ENCODE data around the gene ITSN2. TPM values are rescaled to one million over a fixed set of nuclear protein-coding genes. Genes with fewer than 3 reads are reported as not detected.

ITSN2 gene
- total and polyA plus RNA-seq, 2 of the 8 experiments (the other 6 are each of a cell fraction or from before 2014, with no cell fraction given): 9.3 to 17.0 TPM

DNA sequence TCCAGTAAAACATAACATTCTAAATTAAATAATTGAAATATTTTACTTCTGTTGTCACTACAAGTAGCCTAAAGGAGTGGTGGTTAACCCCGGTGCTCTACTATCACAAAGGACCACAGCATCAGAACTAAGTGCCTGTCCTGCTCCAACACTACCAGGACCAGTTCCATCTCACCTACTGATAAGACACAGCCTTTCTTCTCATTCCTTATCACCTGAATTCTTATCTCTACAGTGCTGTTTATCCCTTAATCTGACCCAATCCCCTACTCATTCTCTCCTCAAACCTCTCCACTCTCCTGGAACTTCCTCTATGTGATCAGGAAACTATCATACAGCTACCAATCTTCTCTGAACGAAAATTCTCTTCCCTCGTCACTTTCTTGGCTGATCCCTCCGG, 80.2 kb downstream of the ITSN2 start:
- H3K4ac ChIP-seq (replicated peaks; ENCODE audit: insufficient read length, low read depth, low read length): no peak overlapping the region
- no peak overlapping the region for H2BK15ac ChIP-seq (ENCODE audit: low read length)
- no peak overlapping the region for H4K5ac ChIP-seq (ENCODE audit: insufficient read length, low read depth, low read length)
- H3K27me3 ChIP-seq (replicated peaks in 1 of 4; ENCODE audit: control insufficient read depth in 3 of 4, extremely low read depth in 1 of 4, insufficient read depth in 3 of 4, low read length in 3 of 4): no peaks in the 10 kb centered on the region
- H3K4me3 ChIP-seq (ENCODE audit: extremely low read depth in 1 of 4, insufficient read depth in 2 of 4, low read depth in 3 of 4, low read length in 4 of 4): no peak overlapping the region
- H3K9me3 ChIP-seq (ENCODE audit: insufficient read depth in 2 of 2, low read depth in 1 of 2, low read length in 1 of 2): no peaks in the 10 kb centered on the region
- no peak overlapping the region for H2AFZ ChIP-seq (ENCODE audit: low read length)
- H3K18ac ChIP-seq (ENCODE audit: extremely low read depth, low read length): no peak overlapping the region
- H4K8ac ChIP-seq (ENCODE audit: extremely low read depth, insufficient read depth, low read length): no peak overlapping the region
- no peak overlapping the region for H2BK20ac ChIP-seq (ENCODE audit: low read length)
- no peak overlapping the region for H3K14ac ChIP-seq (ENCODE audit: insufficient read length)
- 95% methylated on average over 4 of the region's 4 CpGs; no CpG with 5 or more reads in 1 of the 2 experiments for WGBS, 2 experiments (ENCODE audit: extremely low coverage in 1 of 2, insufficient coverage in 1 of 2, insufficient read length in 1 of 2, insufficient replicate concordance in 2 of 2, low coverage in 1 of 2, low lambda C conversion rate in 2 of 2, missing lambda C conversion rate in 1 of 2)
- no peak overlapping the region for H3K27ac ChIP-seq (ENCODE audit: low read depth, low read length)
- ChIA-PET POLR2A (ENCODE audit: partially characterized antibody) (no interaction called here), CTCF (ENCODE audit: partially characterized antibody) (no interaction called here)
- H2AK5ac ChIP-seq (ENCODE audit: low read depth, low read length): no peak overlapping the region
- TF ChIP-seq JUN (IDR thresholded peaks at IDR 0.05; ENCODE audit: low read depth, low read length) (no peak), CTBP2 (IDR thresholded peaks at IDR 0.05; ENCODE audit: borderline replicate concordance, insufficient read depth, insufficient read length, low read length) (no peak), PHF8 (conservative IDR thresholded peaks at IDR 0.05; ENCODE audit: low read depth, low read length) (no peak)
- H3K9ac ChIP-seq (replicated peaks in 1 of 4; ENCODE audit: extremely low read depth in 1 of 4, low read depth in 3 of 4, low read length in 3 of 4): no peak overlapping the region
- no peak overlapping the region for H3K4me2 ChIP-seq (ENCODE audit: insufficient read depth in 1 of 2, low read depth in 2 of 2, low read length in 2 of 2)
- H3K4me1 ChIP-seq (replicated peaks in 1 of 4; ENCODE audit: control insufficient read depth in 3 of 4, insufficient read depth in 4 of 4, low read length in 3 of 4): peaks cover 0 to 2% (median 1%) of the 10 kb centered on the region in 4 experiments; a peak in 2 of 7 replicates
- no peak overlapping the region for H3K23ac ChIP-seq (ENCODE audit: insufficient read length)
- H3K36me3 ChIP-seq (ENCODE audit: control insufficient read depth in 2 of 4, insufficient read depth in 4 of 4, low read length in 3 of 4): no peaks in the 10 kb centered on the region
- H2BK12ac ChIP-seq (ENCODE audit: low read depth, low read length): no peak overlapping the region
- H3K56ac ChIP-seq (replicated peaks; ENCODE audit: insufficient read length, low read depth, low read length): no peak overlapping the region
- H2BK120ac ChIP-seq (replicated peaks; ENCODE audit: low read depth, low read length): no peak overlapping the region
- no peaks in the 10 kb centered on the region for H3K23me2 ChIP-seq (ENCODE audit: low read depth, low read length)
- H2BK5ac ChIP-seq (ENCODE audit: low read depth, low read length): no peak overlapping the region
- H3K79me2 ChIP-seq (ENCODE audit: control insufficient read depth in 1 of 2, insufficient read depth in 2 of 2, low read length in 2 of 2): no peaks in the 10 kb centered on the region
- FAIRE-seq: no peak
- H4K91ac ChIP-seq (replicated peaks; ENCODE audit: insufficient read length, low read length): no peak overlapping the region
- no peaks in the 10 kb centered on the region for H4K20me1 ChIP-seq (replicated peaks in 1 of 2; ENCODE audit: control insufficient read depth in 1 of 2, insufficient read depth in 2 of 2, low read length in 2 of 2)
- H3K79me1 ChIP-seq (ENCODE audit: low read depth, low read length): no peaks in the 10 kb centered on the region
- DNase-seq (ENCODE audit: low read depth in 1 of 2, low spot score in 2 of 2): no peak

All from H1 (cell line).